Prostate gland (tissue), 2 donors: ENCODE measurements around the gene ARHGEF11.

ENCODE experiments used
- CTCF ChIP-seq, 4 experiments: fragments of 200-600 bp in 2 of 4; fragments of 450-650 bp in 2 of 4; sonication (generic) in 2 of 4; IDR thresholded peaks; 1 replicate in 3 of 4; 2 replicates in 1 of 4; pipeline ENCODE4 v1.5.1; 2016 to 2019; ENCODE audit warnings: antibody characterized with exemption in 4 of 4, mild to moderate bottlenecking in 2 of 4, moderate library complexity in 2 of 4
- POLR2A ChIP-seq: fragments of 450-650 bp; IDR thresholded peaks from one replicate; pipeline ENCODE4 v1.6.1; 2016; ENCODE audit warnings: antibody characterized with exemption, mild to moderate bottlenecking
- POLR2AphosphoS5 ChIP-seq: sonication (generic); formaldehyde crosslinking; IDR thresholded peaks from one replicate; pipeline ENCODE4 v1.6.1; 2017; ENCODE audit warnings: antibody characterized with exemption

GRCh38 chr1:156945881-156946661 is 99.5 kb downstream of the ARHGEF11 start:
- no peak for TF ChIP-seq CTCF (IDR thresholded peaks at IDR 0.05)
- TF ChIP-seq POLR2A, result no peak
- no peak for TF ChIP-seq POLR2AphosphoS5
